GM19468 (cell line): ENCODE data around the gene SPON1.
"Not testable (repeated sequence)": the region's sequence is repeated elsewhere in the genome, so short reads cannot be mapped to it uniquely, and the experiment has no call there.

Experiments used
- ATAC-seq: cut with Tn5 transposase; IDR thresholded peaks from one replicate; pipeline ENCODE4 v1.9.1; 2021; ENCODE audit warnings: mild to moderate bottlenecking, moderate library complexity, moderate number of reproducible peaks; ENCODE audit not compliant: unreplicated experiment; ENCODE audit errors: extremely low read depth

The SPON1 gene

DNA sequence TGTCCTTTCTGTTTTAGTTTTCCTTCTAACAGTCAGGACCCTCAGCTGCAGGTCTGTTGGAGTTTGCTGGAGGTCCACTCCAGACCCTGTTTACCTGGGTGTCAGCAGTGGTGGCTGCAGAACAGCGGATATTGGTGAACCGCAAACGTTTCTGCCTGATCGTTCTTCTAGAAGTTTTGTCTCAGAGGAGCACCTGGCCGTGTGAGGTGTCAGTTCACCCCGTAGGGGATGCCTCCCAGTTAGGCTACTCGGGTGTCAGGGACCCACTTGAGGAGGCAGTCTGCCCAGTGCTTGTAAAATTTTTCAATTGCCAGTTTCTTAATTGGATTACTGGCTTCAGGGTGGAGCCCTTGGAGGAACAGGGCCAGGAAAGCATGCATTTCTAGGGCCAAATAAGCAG is 211.2 kb downstream of the SPON1 start:
- not testable (repeated sequence) for ATAC-seq

DNA sequence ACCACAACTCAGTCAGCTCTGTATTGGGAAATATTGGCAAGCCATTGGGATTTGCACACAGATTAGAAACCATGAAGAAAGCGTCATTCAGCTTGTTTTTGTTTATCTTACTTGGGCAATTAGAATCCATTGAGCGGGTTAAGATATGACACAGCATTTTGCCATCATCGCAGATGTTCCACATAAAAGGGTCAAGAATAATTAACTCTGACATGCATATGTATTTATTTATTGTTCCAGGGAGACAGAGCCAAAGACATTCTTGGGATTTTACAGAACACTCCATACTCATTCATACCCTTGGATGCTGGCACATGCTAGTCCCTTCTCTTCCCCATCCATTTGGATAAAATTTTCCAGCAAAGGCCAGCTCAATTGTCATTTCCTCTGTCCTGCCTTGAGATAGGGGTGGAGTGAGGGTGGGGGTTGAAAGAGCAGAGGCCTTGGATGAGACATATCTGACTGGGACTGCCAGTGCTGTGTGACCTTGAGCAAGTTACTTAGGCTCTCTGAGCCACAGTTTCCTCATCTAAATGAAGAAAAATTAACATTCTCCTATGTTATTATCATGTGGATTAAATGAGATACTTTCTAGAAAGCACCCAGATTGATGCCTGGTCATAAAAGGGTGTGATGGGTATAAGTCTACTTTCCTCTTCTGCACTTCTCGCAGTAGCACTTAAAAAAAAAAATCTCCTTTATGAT is 216.7 kb downstream of the SPON1 start:
- no peak for ATAC-seq

DNA sequence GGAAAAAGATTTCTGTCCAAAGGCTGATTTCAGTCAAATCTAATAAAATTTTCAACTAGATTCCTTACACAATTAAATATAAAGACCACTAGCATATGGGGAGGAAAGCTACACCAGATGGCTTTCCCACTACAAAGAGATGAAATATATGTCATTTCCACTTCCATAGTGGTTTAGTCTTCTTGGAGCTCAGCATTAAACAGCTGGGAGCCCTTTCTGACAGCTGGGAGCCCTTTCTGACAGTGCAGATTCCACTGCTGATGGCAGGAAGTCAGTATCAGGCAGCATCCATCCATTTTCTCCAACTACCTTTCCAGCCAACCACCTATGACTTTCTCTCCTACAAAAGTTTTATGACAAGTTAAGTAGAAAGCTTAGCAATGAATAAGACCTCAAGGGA is 218.6 kb downstream of the SPON1 start:
- ATAC-seq, result no peak

GRCh38 chr11:14182833-14183364 is 220.4 kb downstream of the SPON1 start:
- no peak for ATAC-seq

GRCh38 chr11:14184028-14184940 is 221.8 kb downstream of the SPON1 start:
- no peak for ATAC-seq

GRCh38 chr11:14185461-14185860 is 222.9 kb downstream of the SPON1 start:
- no peak for ATAC-seq

GRCh38 chr11:14186046-14186775 is 223.7 kb downstream of the SPON1 start:
- no peak for ATAC-seq

- ATAC-seq, result no peak
Measured at GRCh38 chr11:14189874-14190273, 227.4 kb downstream of the SPON1 start.

GRCh38 chr11:14190992-14191778 is 228.7 kb downstream of the SPON1 start:
- ATAC-seq, result no peak

DNA sequence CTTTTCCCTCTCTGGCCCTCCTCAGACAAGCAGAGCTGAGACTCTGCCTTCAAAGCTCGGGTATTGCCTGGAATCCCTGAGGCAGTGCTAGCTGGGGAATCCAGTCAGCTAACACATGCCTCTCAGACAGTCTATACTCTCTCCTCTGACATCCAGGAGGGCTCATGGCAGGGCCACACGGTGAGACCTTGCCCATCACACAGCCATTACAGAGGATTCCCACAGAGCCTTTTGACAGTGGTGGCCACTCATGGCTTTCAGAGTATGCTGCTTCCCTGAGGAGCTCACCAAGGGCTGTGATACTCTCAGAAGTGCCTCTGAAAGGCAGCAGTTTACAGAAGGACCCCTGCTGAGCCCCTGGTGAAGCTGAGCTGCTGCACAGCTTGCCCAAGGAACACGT is 231.1 kb downstream of the SPON1 start:
- no peak for ATAC-seq

- no peak for ATAC-seq
Measured at GRCh38 chr11:14202251-14203196, 240.0 kb downstream of the SPON1 start.

- ATAC-seq, result no peak
Measured at GRCh38 chr11:14203321-14203720, 240.8 kb downstream of the SPON1 start.

- no peak for ATAC-seq
Measured at GRCh38 chr11:14212986-14213385, 250.5 kb downstream of the SPON1 start.

DNA sequence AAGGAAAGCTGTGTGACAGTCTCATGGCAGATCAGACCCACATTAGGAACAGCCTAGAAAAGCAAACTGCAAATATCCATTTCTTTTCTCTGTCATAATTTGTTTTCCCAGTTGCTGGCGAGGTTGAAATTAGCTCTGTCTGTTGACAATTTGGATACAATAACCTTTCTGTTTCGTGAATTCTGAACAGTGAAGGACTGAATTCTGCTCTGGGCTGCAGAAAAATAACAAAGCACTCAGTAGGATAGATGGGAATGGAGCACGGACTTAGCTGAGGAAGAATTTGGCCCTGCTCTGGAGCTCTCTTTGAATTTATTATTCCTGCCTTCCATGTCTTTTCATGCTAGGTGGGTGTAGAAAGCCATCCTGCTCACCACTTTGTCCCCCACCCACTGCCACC is 256.2 kb downstream of the SPON1 start:
- ATAC-seq, result no peak

DNA sequence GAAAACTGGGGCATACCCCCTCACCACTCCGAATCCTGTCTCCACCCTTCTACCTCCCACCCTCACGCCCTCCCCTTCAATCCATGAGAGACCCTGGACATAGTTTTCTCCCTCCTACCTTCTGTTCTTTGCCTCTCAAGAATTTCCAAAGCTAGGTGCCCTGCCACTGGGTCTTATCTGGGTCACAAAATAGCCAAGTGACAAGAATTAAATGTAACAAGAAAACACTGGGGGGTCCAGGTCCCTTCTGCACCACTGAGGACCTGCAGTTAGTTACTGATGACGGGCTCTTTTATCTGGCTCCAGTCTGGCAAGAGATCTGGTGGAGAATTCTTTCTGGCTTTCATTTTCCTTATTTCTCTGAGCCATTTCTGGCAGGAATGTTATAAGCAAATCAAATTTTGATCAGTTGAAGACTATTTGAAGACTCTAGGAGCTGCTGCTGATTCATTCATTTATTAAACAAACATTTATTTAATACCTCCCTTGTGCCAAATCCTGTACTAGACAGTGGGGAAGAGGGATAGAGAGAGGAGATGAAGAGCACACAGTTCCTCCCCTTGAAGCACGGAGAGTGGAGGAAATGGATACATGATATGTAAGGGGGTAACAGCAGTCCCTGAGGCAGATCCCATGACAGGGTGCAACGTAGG is 261.2 kb downstream of the SPON1 start:
- no peak for ATAC-seq

DNA sequence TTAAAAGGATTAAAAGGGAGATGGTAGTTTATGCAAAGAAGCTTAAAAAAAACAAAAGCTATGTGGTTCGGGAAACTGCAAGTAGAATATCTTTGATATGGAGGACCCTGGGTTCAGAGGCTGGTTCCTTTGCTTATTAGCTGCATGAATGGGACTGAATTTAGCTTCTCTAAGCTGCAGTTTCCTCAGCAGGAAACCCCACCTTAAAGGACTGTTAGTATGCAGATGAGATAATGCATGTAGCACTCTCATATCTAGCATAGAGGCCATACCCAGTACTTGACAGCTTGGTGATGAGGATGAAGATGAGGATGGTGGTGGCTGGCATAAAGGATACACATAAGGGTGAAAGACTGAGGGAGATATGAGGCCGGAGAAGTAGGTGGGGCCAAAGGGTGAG is 261.9 kb downstream of the SPON1 start:
- no peak for ATAC-seq

- no peak for ATAC-seq
Measured at GRCh38 chr11:14225666-14226065, 263.1 kb downstream of the SPON1 start.

GRCh38 chr11:14228356-14228755 is 265.8 kb downstream of the SPON1 start:
- no peak for ATAC-seq
